ENCODE results near the gene STAG1.

GRCh38 chr3:136734382-136735070 lies 17.7 kb downstream of the STAG1 start:
- TF ChIP-seq SPI1 (IDR thresholded peaks at IDR 0.05; ENCODE audit: low read depth, low read length) (no peak), POLR2A (IDR thresholded peaks at IDR 0.05; ENCODE audit: low read depth, low read length) (no peak)

All from GM12891 (cell line).